Measurements from ENCODE around the gene C16orf74.

DNA sequence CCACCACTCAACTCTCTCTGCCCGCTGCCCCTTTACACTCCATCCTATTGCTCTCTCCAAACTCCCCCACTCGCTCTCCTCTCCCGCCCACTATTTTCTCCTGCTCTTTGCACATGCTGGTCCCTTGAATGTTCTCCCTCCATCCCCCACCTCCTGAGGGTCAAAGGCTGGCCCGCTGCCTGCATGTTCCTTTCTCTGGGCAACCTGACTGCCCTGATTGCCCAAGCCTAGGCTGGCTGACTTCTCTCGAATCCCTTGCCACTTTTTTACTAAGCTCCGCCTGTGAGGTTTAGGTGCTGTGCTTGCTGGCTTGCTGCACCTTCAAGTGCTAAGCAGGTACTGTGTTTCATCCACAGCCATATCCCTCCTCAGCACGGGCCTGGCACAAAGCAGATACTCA, 45.7 kb upstream of the C16orf74 start:
- TF ChIP-seq, protein P1, sequence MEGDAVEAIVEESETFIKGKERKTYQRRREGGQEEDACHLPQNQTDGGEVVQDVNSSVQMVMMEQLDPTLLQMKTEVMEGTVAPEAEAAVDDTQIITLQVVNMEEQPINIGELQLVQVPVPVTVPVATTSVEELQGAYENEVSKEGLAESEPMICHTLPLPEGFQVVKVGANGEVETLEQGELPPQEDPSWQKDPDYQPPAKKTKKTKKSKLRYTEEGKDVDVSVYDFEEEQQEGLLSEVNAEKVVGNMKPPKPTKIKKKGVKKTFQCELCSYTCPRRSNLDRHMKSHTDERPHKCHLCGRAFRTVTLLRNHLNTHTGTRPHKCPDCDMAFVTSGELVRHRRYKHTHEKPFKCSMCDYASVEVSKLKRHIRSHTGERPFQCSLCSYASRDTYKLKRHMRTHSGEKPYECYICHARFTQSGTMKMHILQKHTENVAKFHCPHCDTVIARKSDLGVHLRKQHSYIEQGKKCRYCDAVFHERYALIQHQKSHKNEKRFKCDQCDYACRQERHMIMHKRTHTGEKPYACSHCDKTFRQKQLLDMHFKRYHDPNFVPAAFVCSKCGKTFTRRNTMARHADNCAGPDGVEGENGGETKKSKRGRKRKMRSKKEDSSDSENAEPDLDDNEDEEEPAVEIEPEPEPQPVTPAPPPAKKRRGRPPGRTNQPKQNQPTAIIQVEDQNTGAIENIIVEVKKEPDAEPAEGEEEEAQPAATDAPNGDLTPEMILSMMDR (IDR thresholded peaks at IDR 0.05; ENCODE audit: poor library complexity): no peak
- no peak for TF ChIP-seq EZH2phosphoT487 (IDR thresholded peaks at IDR 0.05; ENCODE audit: low read depth, severe bottlenecking, unreplicated experiment)
- TF ChIP-seq EZH2 (IDR thresholded peaks at IDR 0.05; ENCODE audit: borderline replicate concordance): no peak
